HG02973 (cell line): ENCODE measurements around the gene ARL6IP4.
"Not testable (repeated sequence)": the region's sequence is repeated elsewhere in the genome, so short reads cannot be mapped to it uniquely, and the experiment has no call there.

Experiments used
- ATAC-seq: cut with Tn5 transposase; IDR thresholded peaks from one replicate; pipeline ENCODE4 v1.9.1; 2021; ENCODE audit warnings: moderate library complexity; ENCODE audit not compliant: unreplicated experiment

Gene ARL6IP4

DNA sequence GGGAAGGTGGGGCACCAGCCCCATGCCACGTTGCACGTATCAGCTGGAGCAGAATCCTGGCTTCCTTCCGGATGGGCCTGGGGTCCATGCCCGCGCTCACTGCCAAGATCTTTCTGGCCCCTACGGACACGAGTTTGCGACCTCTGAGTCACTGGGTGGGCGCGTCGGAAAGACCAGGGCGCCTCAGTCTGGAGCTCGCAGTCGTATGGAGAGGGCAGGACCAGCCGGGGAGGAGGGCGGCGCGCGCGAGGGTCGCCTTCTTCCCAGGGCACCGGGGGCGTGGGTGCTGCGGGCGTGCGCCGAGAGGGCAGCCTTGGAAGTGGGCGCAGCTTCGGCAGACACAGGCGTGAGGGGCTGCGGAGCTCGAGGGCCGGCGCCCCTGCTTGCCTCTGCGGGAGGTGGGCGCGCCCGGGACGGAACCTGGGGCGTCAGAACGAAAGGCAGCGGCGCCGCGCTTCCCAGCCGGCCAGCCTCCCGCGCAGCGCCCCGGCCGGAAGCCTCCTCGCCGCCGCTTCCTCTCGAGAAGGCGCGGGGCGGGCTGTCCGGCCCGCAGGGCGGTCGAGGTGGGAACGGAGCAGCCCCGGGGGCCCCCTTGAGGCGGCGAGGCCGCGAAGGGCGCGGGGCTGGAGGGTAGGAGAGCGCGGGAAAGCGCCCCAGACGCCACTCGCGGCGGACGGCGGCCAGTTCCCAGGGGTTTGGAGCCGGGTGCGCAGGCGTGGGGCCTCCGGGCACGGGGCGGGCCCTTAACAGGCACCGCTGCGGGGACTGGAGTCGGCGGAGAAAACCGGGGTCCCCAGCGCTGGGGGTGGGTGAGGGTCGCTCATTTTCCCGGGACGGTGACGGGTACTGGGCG, at the start of gene ARL6IP4:
Gene ARL6IP4 (plus strand): TSS at position 499 of the 853 bp plus-strand sequence. CDS start 459 bp downstream, outside the sequence.
- no peak for ATAC-seq

DNA sequence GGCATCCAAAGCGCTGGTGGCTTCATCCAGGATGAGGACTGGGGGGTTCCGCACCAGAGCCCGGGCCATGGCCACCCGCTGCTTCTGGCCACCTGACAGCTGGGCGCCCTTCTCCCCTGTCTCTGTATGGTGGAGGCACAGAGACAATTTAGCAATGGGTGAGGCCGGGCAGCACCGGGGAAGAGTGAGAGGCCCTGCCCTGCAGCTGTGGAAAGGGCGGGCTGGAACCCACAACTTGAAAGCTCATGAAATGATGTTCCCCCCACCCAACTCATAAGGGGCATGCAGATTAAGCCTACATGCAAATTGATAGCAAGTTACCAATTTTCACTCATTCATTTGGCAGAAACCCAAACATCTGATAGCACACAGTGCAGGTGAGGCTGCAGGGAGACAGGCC, 48.3 kb upstream of the ARL6IP4 start:
- ATAC-seq, result no peak

DNA sequence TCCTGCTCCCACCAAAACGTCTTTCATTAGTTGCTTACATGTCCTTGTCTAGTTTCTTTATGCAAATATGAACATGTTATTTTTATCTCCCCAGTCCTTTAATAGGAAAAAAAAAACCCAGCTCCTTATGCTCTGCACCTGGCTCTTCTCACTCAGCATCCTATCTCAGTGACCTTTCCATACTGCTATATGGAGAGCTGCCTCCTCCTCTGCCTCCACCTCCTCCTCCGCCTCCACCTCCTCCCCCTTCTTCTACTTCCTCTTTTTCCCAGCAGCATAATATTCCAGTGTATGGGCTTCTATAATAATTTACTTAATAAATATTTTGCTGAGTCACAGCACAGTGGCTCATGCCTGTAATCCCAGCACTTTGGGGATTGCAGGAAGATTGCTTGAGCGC, 45.8 kb upstream of the ARL6IP4 start:
- no peak for ATAC-seq

DNA sequence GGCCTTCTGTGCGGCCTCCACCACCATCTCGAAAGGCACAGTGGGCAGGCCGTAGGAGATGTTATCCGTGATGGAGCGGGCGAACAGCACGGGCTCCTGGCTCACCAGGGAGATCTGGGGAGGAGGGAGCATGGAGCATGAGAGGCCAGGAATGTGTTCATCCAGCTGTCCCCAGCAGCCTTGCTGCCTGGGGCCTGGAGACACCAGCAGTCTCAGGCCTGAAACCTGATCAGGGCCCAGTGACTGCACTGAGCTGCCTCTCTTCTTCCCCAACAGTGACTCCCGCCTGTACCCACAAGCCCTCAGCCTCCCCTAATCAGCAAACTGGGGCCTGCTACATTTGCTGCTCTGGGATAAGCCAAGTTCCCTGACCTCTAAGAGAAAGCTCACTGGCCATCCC, 45.2 kb upstream of the ARL6IP4 start:
- ATAC-seq, result no peak

DNA sequence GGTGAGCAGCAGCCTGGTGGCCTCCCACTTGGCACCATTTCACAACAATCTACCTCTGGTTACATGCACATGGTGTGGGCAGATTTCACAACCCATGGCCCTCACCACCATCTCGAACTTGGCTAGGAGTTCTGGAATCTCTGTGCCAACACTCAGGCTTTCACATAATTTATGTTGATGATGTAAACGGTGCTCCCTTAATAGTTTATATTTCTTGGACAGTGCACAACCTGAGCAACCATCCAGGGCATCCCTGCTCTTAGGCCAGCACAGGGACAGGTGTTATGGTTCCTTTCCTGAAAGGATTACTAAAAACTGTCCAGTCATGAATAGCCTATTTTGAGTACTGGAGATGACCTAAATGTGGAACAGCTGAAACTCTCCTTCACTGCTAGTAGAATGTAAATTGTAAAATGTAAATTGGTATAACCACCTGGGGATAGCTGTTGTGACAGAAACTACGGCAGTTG, 42.8 kb upstream of the ARL6IP4 start:
- no peak for ATAC-seq

DNA sequence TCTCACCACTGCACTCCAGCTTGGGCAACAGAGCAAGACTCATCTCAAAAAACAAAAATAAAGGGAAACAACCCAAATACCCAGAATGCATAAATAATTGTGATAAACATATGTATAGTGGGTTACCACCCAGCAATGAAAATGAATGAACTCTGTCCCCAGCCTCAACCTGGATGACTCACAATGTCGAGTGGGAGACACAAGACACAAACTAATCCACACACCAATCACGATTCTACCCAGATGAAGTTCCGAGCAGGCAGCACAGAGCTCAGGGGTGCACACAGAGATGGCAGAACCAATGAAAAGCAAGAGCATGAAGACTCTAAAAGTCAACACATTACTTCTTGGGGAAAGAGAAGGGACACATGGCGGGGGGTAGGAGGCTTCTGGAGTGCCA, 41.4 kb upstream of the ARL6IP4 start:
- no peak for ATAC-seq

DNA sequence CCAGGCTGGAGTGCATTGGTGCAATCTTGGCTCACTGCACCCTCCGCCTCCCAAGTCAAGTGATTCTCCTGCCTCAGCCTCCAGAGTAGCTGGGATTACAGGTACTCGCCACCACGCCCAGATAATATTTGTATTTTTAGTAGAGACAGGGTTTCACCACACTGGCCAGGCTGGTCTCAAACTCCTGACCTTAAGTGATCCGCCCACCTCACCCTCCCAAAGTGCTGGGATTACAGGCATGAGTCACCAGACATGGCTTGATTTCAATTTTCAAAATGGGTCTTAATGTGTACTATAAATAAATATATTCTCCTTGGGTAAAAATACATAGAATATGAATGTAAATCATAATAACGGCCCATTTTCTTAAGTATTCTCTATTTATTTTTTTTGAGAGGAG, 39.1 kb upstream of the ARL6IP4 start:
- not testable (repeated sequence) for ATAC-seq

DNA sequence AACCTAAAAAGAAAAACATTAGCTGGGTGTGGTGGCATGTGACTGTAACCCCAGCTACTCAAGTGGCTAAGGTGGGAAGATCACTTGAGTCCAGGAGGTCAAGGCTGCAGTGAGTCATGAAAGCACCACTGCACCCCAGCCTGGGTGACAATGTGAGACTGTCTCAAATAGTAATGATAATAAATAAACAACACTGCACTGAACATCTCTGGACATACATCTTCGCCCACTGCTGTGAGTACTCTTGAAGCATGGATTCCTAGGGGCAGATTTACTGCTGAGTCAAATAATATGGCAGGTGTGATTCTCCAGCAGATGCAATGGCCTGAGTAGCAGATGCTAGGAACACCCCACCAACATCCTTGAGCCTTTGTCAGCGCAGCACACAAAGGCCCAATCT, 37.8 kb upstream of the ARL6IP4 start:
- no peak for ATAC-seq

DNA sequence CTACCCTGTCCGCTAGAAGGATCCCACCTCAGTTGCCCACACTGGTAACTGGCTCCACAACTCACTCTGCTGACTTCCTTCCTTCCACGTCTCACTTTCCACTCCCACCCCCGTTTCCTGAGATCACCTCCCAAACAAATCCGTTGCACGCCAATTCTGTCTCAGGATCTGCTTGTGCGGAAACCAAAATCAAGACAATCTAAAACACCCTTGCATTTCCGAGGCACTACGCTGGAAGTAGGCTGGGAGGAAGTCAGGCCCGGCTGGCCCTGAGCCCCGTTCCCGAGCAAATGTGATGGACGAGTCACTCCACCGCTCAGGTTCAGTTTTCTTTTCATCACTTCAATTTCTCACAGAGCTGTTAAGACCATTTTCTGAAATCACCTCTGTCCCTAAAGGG, 37.3 kb upstream of the ARL6IP4 start:
- no peak for ATAC-seq

DNA sequence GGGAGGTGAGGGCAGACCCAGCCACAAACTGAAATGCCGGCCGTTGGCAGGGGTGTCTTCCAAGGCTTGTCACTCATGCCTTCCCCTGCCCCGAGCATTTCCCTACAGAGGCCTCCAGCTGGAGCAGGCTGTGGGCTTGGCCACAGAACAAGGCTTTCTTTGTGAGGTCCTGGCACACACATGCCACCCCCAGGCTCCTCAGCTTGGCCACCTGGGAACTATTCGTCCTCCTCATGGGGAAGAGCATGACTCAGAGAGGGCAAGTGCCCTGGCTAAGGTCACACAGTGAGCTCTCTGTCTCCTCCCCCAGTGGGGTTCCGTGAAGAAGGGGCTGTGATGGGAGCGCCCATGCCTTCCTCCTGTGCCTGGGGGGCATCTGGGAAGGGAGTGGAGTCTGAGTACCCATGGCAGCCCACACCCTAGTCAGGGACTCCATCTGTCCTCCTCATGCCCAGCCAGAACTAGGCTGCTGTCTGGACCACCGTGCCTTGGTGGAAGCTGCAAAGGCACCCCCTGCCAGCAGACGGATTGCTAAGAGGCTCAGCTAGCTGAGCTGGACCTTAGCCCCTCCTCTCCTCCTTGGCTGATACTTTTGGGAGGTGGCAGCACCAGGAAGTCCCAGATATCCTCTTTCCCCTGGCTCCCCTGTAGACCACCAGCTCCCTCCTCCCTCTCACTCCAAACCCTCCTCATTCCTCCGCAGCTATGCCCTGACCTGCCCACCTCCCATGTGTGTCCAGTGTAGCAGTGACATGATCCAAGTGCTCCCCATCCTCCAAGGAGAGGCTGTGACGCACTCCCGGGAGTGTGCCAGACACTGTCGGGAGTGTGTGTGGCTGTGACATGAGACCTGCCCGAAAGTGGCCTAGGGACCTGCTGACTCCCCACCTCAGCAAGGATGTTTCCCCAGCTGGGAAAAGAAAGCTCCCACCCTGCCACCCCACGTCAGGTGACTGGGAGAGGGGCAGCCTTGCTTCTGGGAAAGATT, 35.6 kb upstream of the ARL6IP4 start:
- ATAC-seq, result no peak

DNA sequence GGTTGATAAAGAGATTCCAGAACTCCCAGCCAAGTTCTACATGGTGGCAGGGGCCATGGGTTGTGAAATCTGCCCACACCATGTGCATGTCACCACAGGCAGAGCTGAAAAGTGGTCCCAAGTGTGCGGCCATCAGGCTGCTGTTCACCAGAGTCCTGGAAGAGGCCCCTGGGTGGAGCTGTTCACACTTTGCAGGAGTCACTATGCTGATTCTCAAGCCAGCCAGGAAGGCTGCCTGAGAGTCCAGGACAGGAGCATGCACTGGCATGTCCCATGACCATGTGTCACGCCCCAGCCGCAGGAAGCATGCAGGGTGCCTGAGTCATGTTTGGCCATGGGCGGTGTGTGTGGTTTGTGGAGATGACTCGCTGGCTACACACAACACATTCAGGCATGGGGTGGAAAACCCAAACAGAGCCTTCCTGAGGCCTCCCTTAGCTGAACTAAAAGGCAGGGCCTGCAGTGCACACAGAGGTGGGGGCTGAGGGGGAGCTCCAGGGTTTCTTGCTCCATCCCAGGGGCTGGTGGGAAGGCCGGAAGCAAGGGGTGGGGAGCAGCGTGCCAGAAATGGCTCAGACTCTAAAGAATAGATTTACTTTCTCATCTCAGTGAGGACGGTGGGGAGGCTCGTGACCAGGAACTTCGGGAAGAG, 33.7 kb upstream of the ARL6IP4 start:
- no peak for ATAC-seq

DNA sequence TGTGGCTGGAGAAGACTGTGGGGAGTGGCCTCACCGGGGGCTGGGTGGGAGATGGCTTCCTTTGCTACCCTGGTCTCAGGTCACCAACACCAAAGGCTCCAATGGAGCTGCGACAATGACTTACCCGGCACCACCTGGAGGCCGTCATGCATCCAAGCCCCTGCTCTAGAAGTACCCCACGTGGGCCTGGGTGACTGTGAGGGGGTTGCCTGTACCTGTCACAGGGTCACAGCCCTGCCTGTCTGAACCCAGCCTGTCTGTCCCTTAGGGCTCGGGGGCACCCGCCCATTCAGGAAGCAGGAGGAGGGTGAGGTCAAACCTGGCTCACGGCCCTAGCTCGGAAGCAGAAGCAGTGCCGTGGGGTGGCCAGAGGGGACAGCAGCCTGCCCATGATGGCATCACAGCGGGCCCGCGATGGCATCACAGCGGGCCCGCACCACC, 33.1 kb upstream of the ARL6IP4 start:
- no peak for ATAC-seq

DNA sequence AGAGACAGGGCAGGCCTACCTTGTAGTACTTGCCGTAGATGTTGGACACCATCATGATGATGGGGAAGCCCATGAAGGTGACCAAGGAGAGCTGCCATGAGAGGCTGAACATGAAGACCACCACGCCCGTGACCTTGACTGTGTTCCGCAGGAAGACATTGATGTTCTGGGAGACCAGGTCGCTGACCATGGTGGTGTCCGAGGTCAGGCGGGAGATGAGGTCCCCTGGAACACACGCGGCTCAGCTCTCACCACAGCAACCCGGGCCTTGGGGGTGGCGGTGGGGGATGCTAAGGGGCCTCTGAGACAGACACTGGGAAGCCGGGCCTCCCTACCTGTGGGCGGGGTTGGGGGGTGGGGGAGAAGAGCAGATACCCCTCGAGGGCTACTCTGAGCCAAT, 31.9 kb upstream of the ARL6IP4 start:
- no peak for ATAC-seq

DNA sequence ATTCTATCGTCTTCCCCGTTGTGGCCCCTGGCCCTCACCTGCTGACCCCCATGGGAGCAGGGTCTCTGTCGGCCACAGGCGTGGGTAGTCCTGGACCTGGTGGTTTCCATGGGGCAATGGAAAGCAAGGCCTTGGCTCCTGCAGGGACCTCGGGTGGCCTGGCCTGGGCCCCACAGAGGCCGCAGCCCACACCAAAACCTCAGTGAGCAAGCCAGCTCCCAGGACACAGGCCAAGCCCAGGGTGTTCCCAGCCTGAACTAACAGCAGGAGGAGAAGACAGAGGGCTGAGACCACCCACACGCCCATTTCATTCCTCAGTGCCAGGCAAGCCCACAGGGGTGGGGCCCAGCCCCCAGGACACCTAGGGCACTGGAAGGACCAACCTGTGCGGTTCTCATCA, 31.1 kb upstream of the ARL6IP4 start:
- ATAC-seq, result no peak

DNA sequence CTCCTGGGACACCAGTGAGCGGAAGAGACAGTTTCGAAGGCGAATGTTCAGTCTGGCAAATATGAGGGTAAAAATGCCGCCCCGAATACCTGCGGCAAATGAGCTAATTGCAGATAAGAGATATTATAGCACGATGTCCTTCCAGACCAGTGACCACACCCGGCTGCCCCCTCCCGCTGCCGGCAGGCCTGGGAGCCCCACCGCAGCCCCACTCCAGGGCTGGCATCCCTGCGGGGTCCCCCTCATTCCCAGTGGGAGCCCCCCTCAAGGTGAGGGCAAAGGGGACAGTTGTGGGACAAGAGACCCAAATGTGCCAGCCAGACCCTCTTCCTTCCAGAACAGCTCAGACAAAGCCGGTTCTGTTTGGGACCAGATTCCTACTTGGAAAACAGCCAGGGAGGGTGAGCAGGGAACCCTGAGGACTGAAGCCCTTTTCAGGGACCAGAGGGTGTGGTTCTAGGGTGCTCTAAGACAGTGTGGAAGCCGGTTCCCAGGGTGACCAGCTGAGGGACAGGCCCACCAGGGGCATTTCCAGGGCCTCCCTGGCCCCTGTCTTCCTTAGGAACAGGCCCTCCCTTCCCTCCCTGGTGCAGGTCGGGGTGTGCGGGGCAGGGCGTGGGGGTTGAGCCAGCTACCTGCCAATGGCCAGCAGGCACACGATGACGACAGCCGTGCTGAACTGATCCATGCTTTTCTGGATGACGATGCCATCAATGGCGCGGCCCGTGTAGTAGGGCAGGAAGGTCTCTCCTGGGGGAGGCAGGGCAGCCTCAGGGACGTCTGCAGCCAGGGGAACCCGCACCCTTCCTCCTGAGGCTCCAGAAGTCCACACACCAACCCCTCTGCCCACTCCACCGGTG, 30.4 kb upstream of the ARL6IP4 start:
- ATAC-seq, result no peak

DNA sequence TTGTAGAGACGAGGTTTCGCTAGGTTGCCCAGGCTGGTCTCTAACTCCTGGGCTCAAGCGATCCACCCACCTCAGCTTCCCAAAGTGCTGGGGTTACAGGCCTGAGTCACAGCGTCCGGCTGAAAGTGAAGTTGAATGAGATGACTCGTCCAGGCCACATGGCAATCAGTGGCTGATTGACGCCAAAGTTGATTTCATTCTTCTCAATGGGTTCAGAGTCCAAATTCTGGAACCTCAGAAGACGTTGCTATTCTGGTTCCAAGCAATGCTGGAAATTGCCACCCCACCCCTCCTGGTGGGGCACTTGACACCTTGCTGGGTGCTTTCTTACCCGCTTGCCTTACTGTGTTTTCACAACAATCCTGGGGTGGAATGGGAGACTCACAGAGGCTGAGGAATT, 29.1 kb upstream of the ARL6IP4 start:
- ATAC-seq, result no peak

DNA sequence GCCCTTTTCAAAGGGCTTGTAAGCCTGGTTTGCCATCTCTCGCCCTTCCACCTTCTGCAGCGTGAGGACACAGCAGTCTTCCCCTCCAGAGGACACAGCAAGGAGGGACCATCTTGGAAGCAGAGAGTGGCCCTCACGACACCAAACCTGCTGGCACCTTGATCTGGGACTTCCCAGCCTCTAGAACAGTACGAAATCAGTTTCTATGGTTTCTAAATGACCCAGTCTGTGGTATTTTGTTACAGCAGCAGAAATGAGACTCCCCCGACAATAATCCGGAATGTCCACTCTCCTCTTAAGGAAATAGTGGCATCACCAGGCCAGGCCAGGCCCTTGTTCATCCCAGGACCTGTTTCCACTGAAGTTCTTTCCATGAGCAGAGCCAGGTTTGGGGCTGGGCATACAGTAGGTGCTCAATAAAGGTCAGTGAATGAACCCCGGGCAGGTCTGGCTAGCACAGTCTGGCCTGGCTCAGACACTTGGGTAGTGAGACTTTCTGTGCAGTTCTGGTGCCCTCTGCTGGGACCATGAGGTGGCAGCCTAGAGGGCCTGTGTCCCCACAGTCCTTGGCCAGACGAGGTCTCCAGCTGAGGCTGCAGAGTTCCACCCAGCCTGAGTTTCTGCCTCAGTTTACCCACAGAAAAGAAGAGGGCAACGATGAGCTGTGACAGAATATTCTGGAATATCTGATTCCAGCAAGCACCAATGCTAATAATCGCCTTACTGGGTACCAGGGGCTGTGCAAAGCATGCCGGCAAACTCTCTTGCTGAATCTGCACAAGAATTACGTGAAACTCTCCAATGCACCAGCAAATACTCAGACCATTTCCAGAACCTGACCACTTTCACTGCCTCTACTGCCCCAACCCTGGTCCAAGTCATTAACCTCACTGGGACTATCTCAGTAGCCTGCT, 28.2 kb upstream of the ARL6IP4 start:
- ATAC-seq, result no peak

DNA sequence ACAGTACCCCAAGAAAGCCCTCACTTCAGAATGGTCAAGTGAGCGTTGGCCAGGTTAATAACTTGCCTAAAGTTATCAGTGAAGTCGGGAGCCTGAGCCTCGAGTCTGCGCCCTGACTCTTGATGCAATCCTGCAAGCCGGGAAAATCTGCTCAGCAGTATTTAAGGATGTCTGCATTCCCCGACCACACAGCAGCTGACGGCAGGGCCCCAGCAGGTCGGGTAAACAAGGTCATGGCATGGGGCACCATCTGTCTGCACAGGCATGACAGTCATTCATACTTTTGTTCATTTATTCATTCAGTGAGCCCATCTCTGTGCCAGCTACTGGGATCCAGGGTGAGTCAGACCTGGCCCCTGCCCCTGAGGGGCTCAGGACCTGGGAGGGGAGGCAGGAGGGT, 25.3 kb upstream of the ARL6IP4 start:
- no peak for ATAC-seq

DNA sequence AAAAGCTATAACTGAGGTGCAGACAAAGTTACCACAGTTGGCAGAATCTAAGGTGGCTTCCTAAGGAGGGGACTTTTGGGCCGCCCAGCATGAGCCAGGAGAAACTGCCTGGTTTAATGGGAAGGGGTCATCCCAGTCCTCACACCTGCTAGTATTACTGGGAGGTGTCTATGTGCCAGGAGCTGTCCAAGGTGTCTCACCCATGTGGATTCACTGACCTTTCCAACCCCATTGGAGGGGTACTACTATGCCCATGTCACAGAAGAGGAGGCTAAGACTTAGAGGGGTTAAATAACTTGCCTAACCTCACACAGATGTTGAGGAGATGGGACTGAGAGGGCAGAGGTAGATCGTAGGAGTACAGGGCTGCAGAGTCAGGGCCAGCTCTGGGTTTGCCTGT, 24.4 kb upstream of the ARL6IP4 start:
- ATAC-seq, result no peak
